Endothelial cell of umbilical vein (primary cell): ENCODE data around the gene FUCA2. TPM values are rescaled to one million over a fixed set of nuclear protein-coding genes. Genes with fewer than 3 reads are reported as not detected.

ENCODE experiments used
- BruUV-seq: library from RNA; stranded (reverse); fragments of 400-500 nt; replicated peaks from 2 replicates; lab custom pipeline; 2021; lab: Mats Ljungman, UMichigan
- CTCF ChIA-PET: fragments of 300-600, 350-600 bp; sonication (Branson Sonifier 250); formaldehyde crosslinking; loops from one replicate; lab custom pipeline; 2021; ENCODE audit warnings: antibody characterized with exemption, inconsistent platforms; lab: Charles Lee
- POLR2A ChIA-PET: fragments of 300-600, 350-600 bp; sonication (Branson Sonifier 250); formaldehyde crosslinking; loops from one replicate; lab custom pipeline; 2021; ENCODE audit warnings: antibody characterized with exemption, inconsistent platforms; lab: Charles Lee
- DNase-seq: peaks from one replicate; pipeline ENCODE4 v3.0.0-alpha.2; 2011; ENCODE audit warnings: low read depth, low spot score
- FAIRE-seq: peaks from 2 replicates; lab custom pipeline; 2011; peaks lifted over from hg19 to GRCh38; lab: Jason Lieb, UNC
- H2AFZ ChIP-seq: 2 replicates; pipeline ENCODE4 v1.6.0; 2012; ENCODE audit warnings: low read depth, low read length, control low read depth, inconsistent platforms
- H3K27ac ChIP-seq: 2 replicates; pipeline ENCODE4 v1.5.1; 2011; ENCODE audit warnings: low read depth, mild to moderate bottlenecking, control low read depth, low read length, moderate library complexity; ENCODE audit not compliant: insufficient read depth
- H3K27me3 ChIP-seq, 2 experiments: 2 replicates each; pipeline versions ENCODE4 v1.6.0 to v1.6.1; 2011; ENCODE audit warnings: low read length in 2 of 2, mixed read lengths in 1 of 2; ENCODE audit not compliant: control insufficient read depth in 2 of 2, insufficient read depth in 2 of 2
- H3K36me3 ChIP-seq, 2 experiments: 2 replicates in 1 of 2; 3 replicates in 1 of 2; pipeline ENCODE4 v1.5.1; 2011; ENCODE audit warnings: low read length in 2 of 2, mild to moderate bottlenecking in 1 of 2, moderate library complexity in 1 of 2; ENCODE audit not compliant: control insufficient read depth in 2 of 2, insufficient read depth in 2 of 2; ENCODE audit errors: extremely low read depth in 1 of 2
- H3K4me1 ChIP-seq: 3 replicates; pipeline ENCODE4 v1.5.1; 2011; ENCODE audit warnings: mild to moderate bottlenecking, low read length; ENCODE audit not compliant: control insufficient read depth, insufficient read depth; ENCODE audit errors: extremely low read depth
- H3K4me2 ChIP-seq: 2 replicates; pipeline ENCODE4 v1.6.1; 2011; ENCODE audit warnings: low read length, control low read depth, mixed read lengths; ENCODE audit not compliant: insufficient read depth
- H3K4me3 ChIP-seq, 3 experiments: fragments of 200-600 bp in 1 of 3; sonication (generic), shearing (Covaris generic) in 1 of 3; replicated peaks in 1 of 3; 2 replicates each; pipeline ENCODE4 v1.5.1; 2011 to 2016; ENCODE audit warnings: control low read depth in 3 of 3, low read length in 3 of 3, mild to moderate bottlenecking in 2 of 3, inconsistent platforms in 1 of 3, low read depth in 1 of 3, moderate library complexity in 1 of 3; ENCODE audit not compliant: insufficient read depth in 1 of 3
- H3K79me2 ChIP-seq: 2 replicates; pipeline ENCODE4 v1.6.0; 2012; ENCODE audit warnings: low read length, inconsistent platforms; ENCODE audit not compliant: control insufficient read depth, insufficient read depth
- H3K9ac ChIP-seq: replicated peaks from 2 replicates; pipeline ENCODE3; 2011; ENCODE audit warnings: low read length, control low read depth; ENCODE audit not compliant: insufficient read depth; ENCODE audit errors: extremely low read depth
- H3K9me1 ChIP-seq: replicated peaks from 3 replicates; pipeline ENCODE4 v1.6.0; 2011; ENCODE audit warnings: mild to moderate bottlenecking, low read length; ENCODE audit not compliant: control insufficient read depth, insufficient read depth; ENCODE audit errors: extremely low read depth
- H3K9me3 ChIP-seq: replicated peaks from 2 replicates; pipeline ENCODE4 v1.5.1; 2012; ENCODE audit warnings: low read length, inconsistent platforms; ENCODE audit not compliant: control insufficient read depth, insufficient read depth
- H4K20me1 ChIP-seq: replicated peaks from 2 replicates; pipeline ENCODE3; 2011; ENCODE audit warnings: mild to moderate bottlenecking, low read length; ENCODE audit not compliant: control insufficient read depth, insufficient read depth; ENCODE audit errors: extremely low read depth
- CTCF ChIP-seq, 2 donors: IDR thresholded peaks; 1 replicate in 1 of 2; 2 replicates in 1 of 2; pipeline ENCODE4 v1.5.1; 2011; ENCODE audit warnings: low read length in 2 of 2, mild to moderate bottlenecking in 2 of 2, moderate library complexity in 2 of 2, control low read depth in 1 of 2, inconsistent platforms in 1 of 2, low read depth in 1 of 2; ENCODE audit not compliant: insufficient read depth in 1 of 2; ENCODE audit errors: extremely low read depth in 1 of 2
- EZH2 ChIP-seq: IDR thresholded peaks from 2 replicates; pipeline ENCODE4 v1.6.1; 2012; ENCODE audit warnings: borderline replicate concordance, low read depth, mild to moderate bottlenecking, moderate library complexity, low read length, inconsistent platforms; ENCODE audit not compliant: severe bottlenecking
- FOS ChIP-seq: IDR thresholded peaks from 2 replicates; pipeline ENCODE4 v1.6.1; 2011; ENCODE audit warnings: mild to moderate bottlenecking, low read length, moderate library complexity, borderline replicate concordance; ENCODE audit not compliant: insufficient read depth
- GATA2 ChIP-seq: IDR thresholded peaks from 2 replicates; pipeline ENCODE4 v1.7.0; 2011; ENCODE audit warnings: low read depth, mild to moderate bottlenecking, moderate library complexity, mixed read lengths, low read length; ENCODE audit not compliant: insufficient read length, insufficient read depth
- JUN ChIP-seq: IDR thresholded peaks from 2 replicates; pipeline ENCODE4 v1.6.1; 2011; ENCODE audit warnings: borderline replicate concordance, low read depth; ENCODE audit not compliant: insufficient read length, insufficient read depth
- MYC ChIP-seq: IDR thresholded peaks from one replicate; pipeline ENCODE4 v1.6.1; 2011; ENCODE audit warnings: mild to moderate bottlenecking, low read depth, low read length
- POLR2A ChIP-seq: IDR thresholded peaks from 2 replicates; pipeline ENCODE4 v1.6.1; 2012; ENCODE audit warnings: low read depth, mild to moderate bottlenecking, control low read depth, low read length
- POLR2AphosphoS5 ChIP-seq: IDR thresholded peaks from 2 replicates; pipeline ENCODE4 v1.6.1; 2012; ENCODE audit warnings: low read depth, mild to moderate bottlenecking, control low read depth, low read length, moderate library complexity; ENCODE audit not compliant: insufficient read depth
- dilution Hi-C: fragments of 300-500 bp; cut with MboI; formaldehyde crosslinking; loops from one replicate; pipeline ENCODE4 v1.15.0; 2019; ENCODE audit warnings: low sequenced_read_pairs; ENCODE audit not compliant: extremely low pct_ligation_motif_present
- intact Hi-C: fragments of 100-400 bp; cut with micrococcal nuclease; formaldehyde crosslinking; loops from one replicate; pipeline ENCODE4 v1.10.0; 2022
- polyA plus RNA-seq, 4 experiments: library from polyadenylated mRNA; depleted of rRNA in 3 of 4; stranded (reverse) in 3 of 4; unstranded in 1 of 4; fragments of >200 nt; gene quantifications; 2 replicates each; pipeline versions ENCODE4 v1.2.1 to v1.2.3, GENCODE V29; 2011 to 2012; ENCODE audit warnings: missing spikeins in 1 of 4
- total RNA-seq: library from RNA; stranded (reverse); gene quantifications from 2 replicates; pipeline ENCODE4 v1.2.3, GENCODE V29; 2021
- TF ChIP-seq, protein P1 (sequence below): IDR thresholded peaks from 2 replicates; pipeline ENCODE4 v1.6.1; 2011; ENCODE audit not compliant: insufficient read depth, insufficient read length

FUCA2 gene
- total and polyA plus RNA-seq, 2 donors (not counting 3 experiments of a cell fraction or from before 2014, with no cell fraction given): 29.7 to 80.9 TPM

DNA sequence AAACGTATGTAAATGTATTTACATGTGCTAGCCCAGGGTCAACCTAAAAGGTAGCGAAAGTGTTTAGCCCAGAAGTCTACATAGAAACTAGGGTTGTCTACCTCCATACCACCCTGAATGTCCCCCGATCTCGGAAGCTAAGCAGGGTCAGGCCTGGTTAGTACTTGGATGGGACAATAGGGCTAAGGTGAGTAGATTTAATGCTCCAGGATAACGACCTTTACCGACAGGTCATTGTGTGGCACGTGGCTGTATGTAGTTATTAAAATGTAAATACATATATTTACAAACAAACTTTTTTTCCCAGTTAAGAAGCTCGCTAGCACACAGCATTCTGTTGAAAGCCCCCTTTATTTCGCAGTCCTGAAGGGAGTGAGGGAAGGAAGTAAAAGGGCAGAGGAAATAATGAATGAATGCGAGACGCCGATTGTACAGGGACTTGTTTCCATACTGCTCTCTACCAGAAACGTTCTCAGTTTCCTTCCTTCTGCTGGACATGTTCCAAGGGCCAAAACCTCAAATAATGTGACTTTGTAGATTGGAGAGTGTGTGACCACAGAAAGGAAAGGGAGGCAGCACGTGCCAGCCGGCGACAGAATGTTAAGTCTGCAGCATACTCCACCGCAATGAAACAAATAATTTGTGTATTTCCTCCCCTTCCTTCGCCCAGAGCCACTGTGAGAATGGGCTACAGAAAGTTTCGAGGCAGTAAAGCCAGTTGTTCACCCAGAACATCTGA is 61.6 kb downstream of the FUCA2 start:
- H3K27me3 ChIP-seq: no peaks in the 10 kb centered on the region
- H3K9me1 ChIP-seq: no peaks in the 10 kb centered on the region
- TF ChIP-seq MYC (peak; percentile 7), EZH2 (no peak)
- TF ChIP-seq, protein P1, sequence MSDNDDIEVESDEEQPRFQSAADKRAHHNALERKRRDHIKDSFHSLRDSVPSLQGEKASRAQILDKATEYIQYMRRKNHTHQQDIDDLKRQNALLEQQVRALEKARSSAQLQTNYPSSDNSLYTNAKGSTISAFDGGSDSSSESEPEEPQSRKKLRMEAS: peak; percentile 48
- DNase-seq (peak; percentile 71), FAIRE-seq (no peak)
- H3K27ac ChIP-seq: peak overlapping the region; percentile 65
- CTCF ChIA-PET: interaction anchor here (0.8 to 1.5 kb wide), 6 partner anchors 11 to 975 kb away, joined by 3 to 10 read pairs (median 4); no protein-coding TSS in a partner anchor
- peak overlapping the region; percentile 83 for H3K4me2 ChIP-seq
- peak overlapping the region; percentile 88 for H3K9ac ChIP-seq
- no peaks in the 10 kb centered on the region for H3K36me3 ChIP-seq
- POLR2A ChIA-PET: no interaction called here
- dilution Hi-C loops: no loop called here
- H3K79me2 ChIP-seq: peaks cover 31% of the 10 kb centered on the region
- H2AFZ ChIP-seq: peak overlapping the region; percentile 84
- peaks cover 18% of the 10 kb centered on the region for H3K4me1 ChIP-seq
- no peaks in the 10 kb centered on the region for H3K9me3 ChIP-seq
- H3K4me3 ChIP-seq: peak overlapping the region; percentile 52 to 90 (median 59)
- intact Hi-C loops: loop anchor here (1.0 to 5.0 kb wide), 4 partner anchors 61 to 562 kb away; partner anchors contain the start of genes FUCA2 and HIVEP2
- TSS peak; percentile 61 for BruUV-seq
- H4K20me1 ChIP-seq: no peaks in the 10 kb centered on the region

DNA sequence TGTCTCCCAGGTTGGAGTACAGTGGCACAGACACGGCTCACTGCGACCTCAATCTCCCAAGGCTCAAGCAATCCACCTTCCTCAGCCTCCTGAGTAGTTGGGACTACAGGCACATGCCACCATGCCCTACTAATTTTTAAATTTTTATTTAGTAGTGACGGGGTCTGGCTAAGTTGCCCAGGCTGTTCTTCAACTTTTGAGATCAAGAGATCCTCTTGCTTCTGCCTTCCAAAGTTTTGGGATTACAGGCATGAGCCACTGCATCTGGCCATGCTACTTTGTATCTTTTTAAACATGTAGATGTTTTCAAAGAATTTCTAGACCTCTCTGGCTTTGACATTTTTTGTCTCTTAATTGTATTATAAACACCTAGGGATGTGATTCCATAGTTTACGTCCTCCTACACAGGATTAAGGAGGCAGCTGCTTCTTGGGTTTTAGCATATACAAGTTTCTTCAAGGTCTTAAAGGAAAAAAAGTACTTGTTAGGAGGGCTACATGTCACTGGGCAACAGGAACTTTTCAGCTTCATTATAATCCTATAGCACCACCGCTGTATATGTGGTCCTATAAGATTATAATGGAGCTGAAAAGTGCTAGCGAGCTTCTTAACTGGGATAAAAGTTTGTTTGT is 62.3 kb downstream of the FUCA2 start:
- H3K4me3 ChIP-seq: peak overlapping the region; percentile 52 to 90 (median 59)
- H3K4me1 ChIP-seq: peaks cover 18% of the 10 kb centered on the region
- no peaks in the 10 kb centered on the region for H4K20me1 ChIP-seq
- CTCF ChIA-PET: interaction anchor here (0.8 kb wide), 1 partner anchor 22 kb away, joined by 3 read pairs; no protein-coding TSS in a partner anchor
- dilution Hi-C loops: no loop called here
- POLR2A ChIA-PET: no interaction called here
- peak overlapping the region; percentile 88 for H3K9ac ChIP-seq
- TF ChIP-seq CTCF (IDR thresholded peaks at IDR 0.05; ENCODE audit: extremely low read depth in 1 of 2, insufficient read depth in 1 of 2, low read depth in 1 of 2, low read length in 2 of 2): no peak
- no peak for TF ChIP-seq GATA2
- no peak for TF ChIP-seq FOS
- TF ChIP-seq JUN: no peak
- no peak for TF ChIP-seq POLR2A
- TF ChIP-seq EZH2: no peak
- TF ChIP-seq, protein P1: no peak
- no peak for TF ChIP-seq POLR2AphosphoS5
- TF ChIP-seq MYC: no peak
- no peaks in the 10 kb centered on the region for H3K9me3 ChIP-seq
- peak overlapping the region; percentile 83 for H3K4me2 ChIP-seq
- BruUV-seq: no TSS peak
- no peaks in the 10 kb centered on the region for H3K27me3 ChIP-seq
- no peaks in the 10 kb centered on the region for H3K36me3 ChIP-seq
- no peaks in the 10 kb centered on the region for H3K9me1 ChIP-seq
- intact Hi-C loops: no loop called here
- no peak for DNase-seq
- peak overlapping the region; percentile 44 for H2AFZ ChIP-seq
- H3K27ac ChIP-seq: peak overlapping the region; percentile 65
- peaks cover 31% of the 10 kb centered on the region for H3K79me2 ChIP-seq
- FAIRE-seq: no peak
